ENCODE data around the gene ADAMTS17.
"Not testable (repeated sequence)": the region's sequence is repeated elsewhere in the genome, so short reads cannot be mapped to it uniquely, and the experiment has no call there.

Gene ADAMTS17

GRCh38 chr15:99958426-99959097 lies 383.2 kb downstream of the ADAMTS17 start:
- no peak for DNase-seq

GRCh38 chr15:99957642-99958013 lies 384.1 kb downstream of the ADAMTS17 start:
- no peak for DNase-seq

GRCh38 chr15:99956820-99957641 lies 384.7 kb downstream of the ADAMTS17 start:
- DNase-seq = no peak

- DNase-seq = no peak
Measured at GRCh38 chr15:99956022-99956775, 385.6 kb downstream of the ADAMTS17 start.

GRCh38 chr15:99955532-99955931 lies 386.2 kb downstream of the ADAMTS17 start:
- DNase-seq = no peak

- no peak for DNase-seq
Measured at GRCh38 chr15:99955181-99955525, 386.6 kb downstream of the ADAMTS17 start.

GRCh38 chr15:99954361-99955180 lies 387.2 kb downstream of the ADAMTS17 start:
- DNase-seq = no peak

- DNase-seq = no peak
Measured at GRCh38 chr15:99953886-99954285, 387.9 kb downstream of the ADAMTS17 start.

- DNase-seq = no peak
Measured at GRCh38 chr15:99951511-99951910, 390.3 kb downstream of the ADAMTS17 start.

- DNase-seq = no peak
Measured at GRCh38 chr15:99944131-99944530, 397.6 kb downstream of the ADAMTS17 start.

- no peak for DNase-seq
Measured at GRCh38 chr15:99943466-99943865, 398.3 kb downstream of the ADAMTS17 start.

- no peak for DNase-seq
Measured at GRCh38 chr15:99932676-99933402, 408.9 kb downstream of the ADAMTS17 start.

GRCh38 chr15:99931703-99932603 lies 409.8 kb downstream of the ADAMTS17 start:
- no peak for DNase-seq

- no peak for DNase-seq
Measured at GRCh38 chr15:99930696-99931095, 411.1 kb downstream of the ADAMTS17 start.

GRCh38 chr15:99929266-99929665 lies 412.5 kb downstream of the ADAMTS17 start:
- no peak for DNase-seq

- peak; percentile 57 for DNase-seq
Measured at GRCh38 chr15:99928429-99928981, 413.3 kb downstream of the ADAMTS17 start.

- not testable (repeated sequence) for DNase-seq
Measured at GRCh38 chr15:99926532-99926931, 415.2 kb downstream of the ADAMTS17 start.

GRCh38 chr15:99925661-99926461 lies 415.9 kb downstream of the ADAMTS17 start:
- peak; percentile 25 for DNase-seq

- DNase-seq = no peak
Measured at GRCh38 chr15:99923711-99924110, 418.1 kb downstream of the ADAMTS17 start.
